GM18517 (cell line): ENCODE data around the gene CLCN5.

ENCODE experiments used
- ATAC-seq: cut with Tn5 transposase; IDR thresholded peaks from one replicate; pipeline ENCODE4 v1.9.1; 2021; ENCODE audit warnings: mild to moderate bottlenecking, moderate library complexity; ENCODE audit not compliant: unreplicated experiment

CLCN5 gene

GRCh38 chrX:50075630-50076339, 153.4 kb downstream of the CLCN5 start:
- no peak for ATAC-seq

- no peak for ATAC-seq
These were observed 159.0 kb downstream of the CLCN5 start for GRCh38 chrX:50081282-50081889.

- no peak for ATAC-seq
These were observed 160.3 kb downstream of the CLCN5 start for GRCh38 chrX:50082741-50083140.

GRCh38 chrX:50088645-50089044, 166.2 kb downstream of the CLCN5 start:
- ATAC-seq = no peak

- ATAC-seq = no peak
These were observed 171.2 kb downstream of the CLCN5 start for GRCh38 chrX:50093625-50094024.

GRCh38 chrX:50097071-50097470, 174.7 kb downstream of the CLCN5 start:
- no peak for ATAC-seq

- no peak for ATAC-seq
These were observed 175.8 kb downstream of the CLCN5 start for GRCh38 chrX:50098241-50098640.

- ATAC-seq = no peak
These were observed 176.4 kb downstream of the CLCN5 start for GRCh38 chrX:50098749-50099148.

GRCh38 chrX:50099331-50099730, 176.9 kb downstream of the CLCN5 start:
- no peak for ATAC-seq

- ATAC-seq = no peak
These were observed 177.8 kb downstream of the CLCN5 start for GRCh38 chrX:50100188-50100587.

GRCh38 chrX:50103176-50103575, 180.8 kb downstream of the CLCN5 start:
- ATAC-seq = no peak

GRCh38 chrX:50103866-50104566, 181.6 kb downstream of the CLCN5 start:
- ATAC-seq = no peak

GRCh38 chrX:50106051-50106675, 183.8 kb downstream of the CLCN5 start:
- ATAC-seq = no peak

GRCh38 chrX:50107470-50107869, 185.1 kb downstream of the CLCN5 start:
- no peak for ATAC-seq

- no peak for ATAC-seq
These were observed 185.9 kb downstream of the CLCN5 start for GRCh38 chrX:50108264-50108663.

GRCh38 chrX:50111742-50112141, 189.3 kb downstream of the CLCN5 start:
- ATAC-seq = no peak

GRCh38 chrX:50114113-50114512, 191.7 kb downstream of the CLCN5 start:
- no peak for ATAC-seq

GRCh38 chrX:50115973-50116372, 193.6 kb downstream of the CLCN5 start:
- ATAC-seq = no peak

- no peak for ATAC-seq
These were observed 195.1 kb downstream of the CLCN5 start for GRCh38 chrX:50117476-50117875.

- no peak for ATAC-seq
These were observed 203.1 kb downstream of the CLCN5 start for GRCh38 chrX:50125480-50125879.

- no peak for ATAC-seq
These were observed 225.6 kb downstream of the CLCN5 start for GRCh38 chrX:50147972-50148371.
